WERI-Rb-1 (cell line): Measurements from ENCODE around the gene WWOX.

ENCODE experiments used
- DNase-seq: peaks from one replicate; pipeline ENCODE4 v3.0.0-alpha.2; 2020
- H3K27ac ChIP-seq: fragments of 250-450 bp; sonication (Bioruptor Pico); 2 replicates; pipeline ENCODE4 v1.5.1; 2020; ENCODE audit warnings: mild to moderate bottlenecking, moderate library complexity
- H3K27me3 ChIP-seq: fragments of 250-450 bp; sonication (Bioruptor Pico); 2 replicates; pipeline ENCODE4 v1.5.1; 2021; ENCODE audit warnings: mild to moderate bottlenecking, low read depth, moderate library complexity; ENCODE audit not compliant: insufficient read depth, severe bottlenecking
- H3K36me3 ChIP-seq: fragments of 250-450 bp; sonication (Bioruptor Pico); 2 replicates; pipeline ENCODE4 v1.5.1; 2020; ENCODE audit warnings: mild to moderate bottlenecking, moderate library complexity
- H3K4me3 ChIP-seq: 2 replicates; pipeline ENCODE4 v1.5.1; 2011; ENCODE audit warnings: low read depth, mild to moderate bottlenecking, control low read depth, low read length
- H3K9me3 ChIP-seq: fragments of 250-450 bp; sonication (Bioruptor Pico); 2 replicates; pipeline ENCODE4 v1.5.1; 2021; ENCODE audit warnings: mild to moderate bottlenecking, moderate library complexity; ENCODE audit not compliant: severe bottlenecking
- TF ChIP-seq, protein P1 (sequence below): IDR thresholded peaks from 2 replicates; pipeline ENCODE4 v1.5.1; 2011; ENCODE audit warnings: low read depth, mild to moderate bottlenecking, control low read depth, inconsistent platforms, low read length

WWOX gene

DNA sequence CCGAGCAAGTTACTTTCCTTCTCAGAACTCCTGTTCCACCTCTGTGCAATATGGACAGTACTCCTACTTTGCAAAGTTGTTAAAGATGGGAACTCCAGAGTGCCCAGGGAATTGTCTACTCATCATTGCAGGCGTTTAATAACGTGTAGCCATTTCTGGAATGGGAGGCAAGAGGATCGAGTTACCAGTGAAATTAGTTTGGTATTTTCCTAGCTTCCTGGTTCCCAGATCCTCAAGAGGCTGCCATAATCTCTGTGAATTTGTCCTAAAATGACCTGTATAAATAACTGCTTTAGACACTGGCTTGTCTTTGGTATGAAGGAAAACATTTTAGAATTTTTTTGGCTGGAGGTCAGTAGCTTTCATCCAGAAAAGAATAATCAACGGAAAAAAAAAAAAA, 27.7 kb downstream of the WWOX start:
- Histone ChIP-seq H3K27me3 (no peaks in the 10 kb centered on the region), H3K36me3 (no peaks in the 10 kb centered on the region), H3K27ac (no peak overlapping the region), H3K9me3 (no peaks in the 10 kb centered on the region), H3K4me3 (no peak overlapping the region)
- TF ChIP-seq, protein P1, sequence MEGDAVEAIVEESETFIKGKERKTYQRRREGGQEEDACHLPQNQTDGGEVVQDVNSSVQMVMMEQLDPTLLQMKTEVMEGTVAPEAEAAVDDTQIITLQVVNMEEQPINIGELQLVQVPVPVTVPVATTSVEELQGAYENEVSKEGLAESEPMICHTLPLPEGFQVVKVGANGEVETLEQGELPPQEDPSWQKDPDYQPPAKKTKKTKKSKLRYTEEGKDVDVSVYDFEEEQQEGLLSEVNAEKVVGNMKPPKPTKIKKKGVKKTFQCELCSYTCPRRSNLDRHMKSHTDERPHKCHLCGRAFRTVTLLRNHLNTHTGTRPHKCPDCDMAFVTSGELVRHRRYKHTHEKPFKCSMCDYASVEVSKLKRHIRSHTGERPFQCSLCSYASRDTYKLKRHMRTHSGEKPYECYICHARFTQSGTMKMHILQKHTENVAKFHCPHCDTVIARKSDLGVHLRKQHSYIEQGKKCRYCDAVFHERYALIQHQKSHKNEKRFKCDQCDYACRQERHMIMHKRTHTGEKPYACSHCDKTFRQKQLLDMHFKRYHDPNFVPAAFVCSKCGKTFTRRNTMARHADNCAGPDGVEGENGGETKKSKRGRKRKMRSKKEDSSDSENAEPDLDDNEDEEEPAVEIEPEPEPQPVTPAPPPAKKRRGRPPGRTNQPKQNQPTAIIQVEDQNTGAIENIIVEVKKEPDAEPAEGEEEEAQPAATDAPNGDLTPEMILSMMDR = no peak
- no peak for DNase-seq

DNA sequence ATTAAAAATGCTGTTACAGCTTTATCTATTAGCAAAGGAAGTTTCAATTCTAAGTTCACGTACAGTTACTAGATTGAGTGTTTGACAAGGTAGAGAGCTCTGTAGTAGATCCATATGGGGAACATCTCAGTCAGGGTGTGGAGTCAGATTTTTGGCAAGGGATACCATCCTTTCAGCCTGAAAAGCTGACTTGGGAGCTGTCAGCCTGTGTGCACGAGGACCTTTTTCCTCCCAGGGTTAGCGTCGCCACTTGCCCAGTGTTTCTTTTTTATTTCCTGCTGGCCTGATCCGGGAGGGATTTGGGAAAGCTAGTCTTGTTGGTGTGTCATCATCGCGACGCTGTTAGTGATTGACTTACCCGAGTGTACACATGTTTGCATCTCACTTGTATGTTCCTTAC, 29.5 kb downstream of the WWOX start:
- H3K27me3 ChIP-seq = no peaks in the 10 kb centered on the region
- H3K9me3 ChIP-seq = no peaks in the 10 kb centered on the region
- no peaks in the 10 kb centered on the region for H3K36me3 ChIP-seq
- H3K4me3 ChIP-seq = no peak overlapping the region
- DNase-seq = no peak
- H3K27ac ChIP-seq = no peak overlapping the region
- TF ChIP-seq, protein P1 = no peak

DNA sequence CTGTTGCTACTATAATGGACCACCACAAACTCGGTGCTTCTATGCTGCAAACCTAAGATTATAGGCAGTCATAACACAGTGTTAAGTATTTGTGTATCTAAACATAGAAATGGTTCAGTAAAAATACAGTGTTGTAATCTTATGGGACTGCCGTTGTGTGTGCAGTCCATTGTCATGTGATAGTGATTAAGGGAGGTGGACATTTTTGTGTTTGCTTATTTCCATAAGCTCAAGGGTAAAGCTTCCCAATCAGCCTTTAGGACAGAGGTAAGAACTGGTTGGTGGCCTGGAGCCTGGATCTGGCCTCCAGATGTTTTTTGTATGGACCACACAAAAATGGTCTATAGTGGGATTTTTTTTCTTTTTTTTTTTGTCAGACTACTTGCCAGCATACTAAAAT, 29.9 kb downstream of the WWOX start:
- no peak overlapping the region for H3K27ac ChIP-seq
- no peak for DNase-seq
- no peaks in the 10 kb centered on the region for H3K27me3 ChIP-seq
- no peak overlapping the region for H3K4me3 ChIP-seq
- TF ChIP-seq, protein P1 = no peak
- H3K9me3 ChIP-seq = no peaks in the 10 kb centered on the region
- H3K36me3 ChIP-seq = no peaks in the 10 kb centered on the region

DNA sequence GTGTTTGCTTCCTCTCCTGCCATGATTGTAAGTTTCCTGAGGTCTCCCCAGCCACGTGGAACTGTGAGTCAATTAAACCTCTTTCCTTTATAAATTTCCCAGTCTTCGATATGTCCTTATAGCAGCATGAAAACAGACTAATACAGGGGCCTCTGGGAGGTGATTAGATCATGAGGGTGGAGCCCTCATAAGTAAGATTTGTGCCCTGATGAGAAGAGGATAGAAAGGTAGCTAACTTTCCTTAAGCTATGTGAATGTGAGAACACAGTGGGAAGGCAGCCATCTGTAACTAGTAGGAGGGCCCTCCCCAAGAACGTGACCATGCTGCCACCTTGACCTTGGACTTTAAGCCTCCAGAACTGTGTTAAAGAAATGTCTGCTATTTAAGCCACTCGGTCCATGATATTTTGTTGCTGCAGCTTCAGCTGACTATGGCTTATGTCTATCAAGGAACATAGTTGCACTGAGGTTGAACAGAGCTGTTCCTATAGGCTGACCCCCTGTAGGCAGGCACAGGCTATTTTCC, 30.7 kb downstream of the WWOX start:
- DNase-seq = no peak
- no peaks in the 10 kb centered on the region for H3K27me3 ChIP-seq
- no peak overlapping the region for H3K4me3 ChIP-seq
- no peak overlapping the region for H3K27ac ChIP-seq
- TF ChIP-seq, protein P1 = no peak
- H3K9me3 ChIP-seq = no peaks in the 10 kb centered on the region
- H3K36me3 ChIP-seq = no peaks in the 10 kb centered on the region

DNA sequence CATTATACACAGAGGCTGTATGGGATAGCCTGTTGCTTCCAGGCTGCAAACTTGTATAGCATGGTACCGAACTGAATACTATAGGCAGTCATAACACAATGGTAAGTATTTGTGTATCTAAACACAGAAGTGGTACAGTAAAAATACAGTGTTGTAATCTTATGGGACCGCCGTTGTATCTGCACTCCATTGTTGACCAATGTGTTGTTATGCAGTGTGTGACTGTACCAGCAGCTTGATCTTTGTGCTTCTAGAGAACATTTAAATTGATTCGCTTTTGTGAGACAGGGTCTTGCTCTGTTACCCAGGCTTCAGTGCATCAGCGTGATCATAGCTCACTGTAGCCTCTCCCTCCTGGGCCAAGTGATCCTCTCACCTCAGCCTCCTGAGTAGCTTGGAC, 31.5 kb downstream of the WWOX start:
- TF ChIP-seq, protein P1 = no peak
- no peak for DNase-seq
- Histone ChIP-seq H3K36me3 (no peaks in the 10 kb centered on the region), H3K9me3 (no peaks in the 10 kb centered on the region), H3K4me3 (no peak overlapping the region), H3K27ac (no peak overlapping the region), H3K27me3 (no peaks in the 10 kb centered on the region)

DNA sequence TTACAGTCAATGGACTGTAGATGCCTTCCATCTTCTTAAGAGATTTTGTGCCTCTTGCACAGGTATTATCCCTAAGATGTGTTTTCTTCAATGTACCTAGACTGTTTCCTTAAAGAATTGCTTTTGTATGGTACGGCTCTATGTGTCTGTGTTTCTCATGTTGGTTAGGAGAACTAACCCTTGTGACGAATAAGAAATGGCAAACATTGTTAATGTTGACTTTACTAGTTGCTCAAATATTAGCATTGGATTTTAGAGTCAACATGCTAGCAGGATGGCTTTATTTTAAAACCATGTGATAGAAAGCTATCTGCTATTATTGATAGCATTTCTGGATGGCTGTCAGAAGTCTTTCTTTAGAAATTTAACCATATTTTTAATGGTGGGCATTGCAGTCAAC, 34.5 kb downstream of the WWOX start:
- Histone ChIP-seq H3K36me3 (no peaks in the 10 kb centered on the region), H3K27me3 (no peaks in the 10 kb centered on the region), H3K4me3 (no peak overlapping the region), H3K9me3 (no peaks in the 10 kb centered on the region), H3K27ac (no peak overlapping the region)
- no peak for DNase-seq
- TF ChIP-seq, protein P1 = no peak
